Stimulated activated CD8-positive, alpha-beta memory T cell treated with anti-CD3 and anti-CD28 coated beads, Interleukin-15, amount 100 ng/mL, for 24 hours (primary cell): ENCODE results near the gene FAM193B.

Source experiments
- DNase-seq: peaks from one replicate; pipeline ENCODE4 v3.0.0-alpha.2; 2020; ENCODE audit warnings: low read depth

The FAM193B gene

GRCh38 chr5:177554474-177555111 lies at the start of gene FAM193B:
Gene FAM193B, minus strand, starts transcription at chr5:177554563. Its CDS starts 105 bp downstream, at chr5:177554458.
- peak; percentile 90 for DNase-seq

DNA sequence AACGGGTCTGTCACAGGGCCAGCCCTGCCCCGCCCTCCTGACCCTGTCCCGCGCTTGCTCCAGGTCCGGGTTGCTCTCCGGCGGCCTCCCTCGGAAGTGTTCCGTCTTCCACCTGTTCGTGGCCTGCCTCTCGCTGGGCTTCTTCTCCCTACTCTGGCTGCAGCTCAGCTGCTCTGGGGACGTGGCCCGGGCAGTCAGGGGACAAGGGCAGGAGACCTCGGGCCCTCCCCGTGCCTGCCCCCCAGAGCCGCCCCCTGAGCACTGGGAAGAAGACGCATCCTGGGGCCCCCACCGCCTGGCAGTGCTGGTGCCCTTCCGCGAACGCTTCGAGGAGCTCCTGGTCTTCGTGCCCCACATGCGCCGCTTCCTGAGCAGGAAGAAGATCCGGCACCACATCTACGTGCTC lies 49.8 kb upstream of the FAM193B start:
- DNase-seq, result no peak

- DNase-seq, result no peak
These were observed 49.3 kb upstream of the FAM193B start for GRCh38 chr5:177603631-177604030.

DNA sequence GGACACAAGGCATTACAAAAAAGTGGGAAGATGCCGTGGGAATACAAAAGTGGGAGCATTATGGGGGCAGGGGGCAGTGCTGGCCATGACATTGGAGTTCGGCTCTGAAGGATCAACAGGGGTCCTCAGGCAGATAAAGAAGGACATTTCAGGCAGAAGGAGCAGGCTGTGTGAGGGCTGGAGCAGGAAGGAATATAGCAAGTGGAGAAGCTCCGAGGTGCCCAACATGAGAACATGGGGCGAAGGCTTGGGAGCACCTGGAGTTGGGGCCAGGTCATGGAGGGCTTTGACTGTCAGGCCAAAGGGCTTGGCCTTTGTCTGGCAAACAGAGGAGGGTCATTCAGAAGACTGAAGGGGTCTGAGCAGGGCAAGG lies 48.1 kb upstream of the FAM193B start:
- no peak for DNase-seq

- DNase-seq, result no peak
These were observed 47.5 kb upstream of the FAM193B start for GRCh38 chr5:177601577-177602457.

DNA sequence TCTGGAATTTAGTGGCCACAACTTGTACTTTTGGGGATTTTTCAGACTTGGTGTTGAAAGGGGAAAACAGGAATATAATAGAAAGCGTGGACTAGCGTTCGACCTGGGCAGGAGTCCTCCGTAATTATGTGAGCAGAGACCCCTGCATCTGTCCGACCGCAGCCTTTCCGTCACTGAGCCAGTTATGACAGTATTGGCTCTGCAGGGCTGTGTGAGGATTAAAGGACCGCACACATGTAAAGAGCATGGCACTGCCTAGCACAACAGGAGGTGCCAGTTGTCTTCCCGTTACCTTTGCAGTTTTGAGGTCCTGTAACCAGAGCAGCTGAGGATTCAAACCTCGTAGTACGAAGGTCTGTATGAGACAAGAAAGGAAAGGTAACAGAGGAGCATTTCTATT lies 46.8 kb upstream of the FAM193B start:
- no peak for DNase-seq

DNA sequence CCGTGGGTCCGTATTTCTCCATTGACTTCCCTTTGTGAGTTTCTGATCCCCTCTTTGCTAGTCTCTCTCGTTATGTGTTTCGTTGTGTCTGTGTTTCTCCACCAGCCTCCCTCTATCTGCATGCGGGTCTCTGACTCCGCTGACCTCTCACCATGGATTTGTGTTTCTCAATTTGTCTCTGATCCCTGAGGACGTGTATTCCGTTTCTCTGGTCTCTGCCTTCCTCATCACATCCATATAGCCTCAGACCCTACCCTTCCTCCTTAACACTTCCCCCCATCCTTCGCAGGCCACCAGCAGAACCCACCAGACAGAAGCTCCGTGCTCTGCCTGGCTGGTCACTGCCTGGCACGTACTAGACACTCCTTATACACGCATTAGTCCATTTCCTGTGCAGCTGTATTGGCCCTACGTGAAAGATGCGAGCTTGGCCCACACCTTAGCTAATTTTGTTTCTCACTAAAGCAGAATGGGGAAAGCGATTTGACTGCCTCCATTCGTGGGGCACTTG lies 46.2 kb upstream of the FAM193B start:
- no peak for DNase-seq

DNA sequence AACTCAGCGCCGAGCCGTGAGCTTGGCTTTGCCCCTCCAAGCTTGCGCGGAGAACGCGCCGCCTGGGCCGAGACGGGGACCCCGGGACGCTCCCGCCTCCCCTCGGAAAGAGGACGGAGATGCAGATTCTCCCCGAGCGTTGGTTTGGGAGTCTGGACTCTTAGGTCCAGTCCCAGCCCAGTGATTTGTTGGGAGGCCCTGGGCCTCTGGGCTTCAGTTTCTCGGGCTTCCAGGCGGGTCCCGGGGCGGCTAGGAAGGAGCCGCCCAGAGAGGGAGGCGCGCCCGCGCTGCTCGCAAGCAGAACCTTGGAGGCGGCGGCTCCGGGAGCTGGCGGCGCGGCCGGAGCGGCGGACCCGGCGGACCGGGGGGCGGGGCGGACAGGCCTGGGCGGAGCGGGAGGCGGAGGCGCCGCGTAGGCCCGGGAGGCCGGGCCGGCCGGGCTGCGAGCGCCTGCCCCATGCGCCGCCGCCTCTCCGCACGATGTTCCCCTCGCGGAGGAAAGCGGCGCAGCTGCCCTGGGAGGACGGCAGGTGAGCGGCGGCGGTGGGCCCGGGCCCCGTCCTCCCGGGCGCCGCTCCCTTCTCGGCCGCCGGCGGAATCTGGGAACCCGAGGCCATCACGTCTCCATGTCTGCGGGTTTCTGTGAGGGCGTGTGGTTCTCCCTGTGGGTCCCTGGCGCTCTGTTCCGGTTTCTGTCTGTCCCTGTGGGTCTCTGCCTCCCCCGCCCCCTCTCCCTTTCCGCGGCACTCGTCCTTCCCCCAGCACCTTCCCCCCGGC lies 45.6 kb upstream of the FAM193B start, which contains the start of gene B4GALT7:
TSS of gene B4GALT7 (plus strand) at position 402 of the 777 bp plus-strand sequence. CDS start at position 481, 79 bp downstream.
- DNase-seq, result peak; percentile 76

GRCh38 chr5:177598477-177598876 lies 44.1 kb upstream of the FAM193B start:
- DNase-seq, result no peak

- no peak for DNase-seq
These were observed 42.4 kb upstream of the FAM193B start for GRCh38 chr5:177596775-177597238.

- DNase-seq, result no peak
These were observed 41.8 kb upstream of the FAM193B start for GRCh38 chr5:177595991-177596774.

DNA sequence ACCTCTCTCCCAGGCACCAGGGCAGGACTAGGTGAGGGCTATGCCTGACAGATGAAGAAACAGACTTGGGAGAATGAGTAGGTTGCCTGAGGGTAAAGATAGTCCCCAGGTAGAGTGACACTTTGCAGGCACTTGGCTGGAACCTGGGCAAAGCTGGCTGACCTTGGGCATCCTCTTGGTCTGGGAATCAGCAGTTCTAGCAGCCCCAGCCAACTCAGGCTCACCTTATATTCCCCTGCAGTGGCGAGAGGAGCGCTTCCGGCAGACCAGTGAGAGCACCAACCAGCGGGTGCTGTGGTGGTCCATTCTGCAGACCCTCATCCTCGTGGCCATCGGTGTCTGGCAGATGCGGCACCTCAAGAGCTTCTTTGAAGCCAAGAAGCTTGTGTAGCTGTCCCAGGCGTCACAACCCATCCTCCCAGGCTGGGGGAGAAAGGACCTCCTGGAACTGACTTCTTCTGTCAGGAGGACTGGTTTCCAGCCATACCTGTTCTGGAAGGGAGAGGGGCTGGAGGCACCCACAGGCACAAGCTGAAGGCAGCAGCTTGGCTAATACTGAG lies 40.7 kb upstream of the FAM193B start:
- no peak for DNase-seq

DNA sequence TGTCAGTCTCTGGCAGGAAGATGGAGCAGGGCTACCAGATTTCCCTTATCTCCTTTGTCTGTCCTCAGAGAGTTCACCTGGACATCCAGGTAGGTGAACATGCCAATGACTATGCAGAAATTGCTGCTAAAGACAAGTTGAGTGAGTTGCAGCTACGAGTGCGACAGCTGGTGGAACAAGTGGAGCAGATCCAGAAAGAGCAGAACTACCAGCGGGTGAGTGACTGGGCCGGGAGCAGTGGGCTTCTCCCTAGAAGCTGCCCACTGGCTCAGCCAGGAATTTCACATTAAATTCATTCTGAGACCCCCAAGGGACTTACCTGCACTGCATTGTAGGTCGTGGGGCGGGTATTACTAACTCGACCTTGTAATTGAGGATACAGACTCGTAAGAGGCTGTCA lies 39.7 kb upstream of the FAM193B start:
- DNase-seq, result no peak

DNA sequence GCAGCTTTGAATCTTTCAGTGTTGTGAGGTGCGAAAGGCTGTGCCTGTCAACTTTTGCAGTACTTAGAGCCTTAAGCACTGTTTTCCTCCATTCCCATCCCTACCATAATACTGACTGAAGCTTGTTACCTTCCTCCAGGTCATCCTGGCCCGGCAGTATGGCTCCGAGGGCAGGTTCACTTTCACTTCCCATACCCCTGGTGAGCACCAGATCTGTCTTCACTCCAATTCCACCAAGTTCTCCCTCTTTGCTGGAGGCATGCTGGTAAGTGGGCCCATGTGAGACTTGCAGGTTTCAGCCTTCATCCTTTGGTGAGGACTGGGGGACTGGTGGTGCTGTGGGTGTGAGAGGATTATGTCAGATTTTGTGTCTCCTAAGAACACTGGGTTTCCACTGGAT lies 39.1 kb upstream of the FAM193B start:
- no peak for DNase-seq

DNA sequence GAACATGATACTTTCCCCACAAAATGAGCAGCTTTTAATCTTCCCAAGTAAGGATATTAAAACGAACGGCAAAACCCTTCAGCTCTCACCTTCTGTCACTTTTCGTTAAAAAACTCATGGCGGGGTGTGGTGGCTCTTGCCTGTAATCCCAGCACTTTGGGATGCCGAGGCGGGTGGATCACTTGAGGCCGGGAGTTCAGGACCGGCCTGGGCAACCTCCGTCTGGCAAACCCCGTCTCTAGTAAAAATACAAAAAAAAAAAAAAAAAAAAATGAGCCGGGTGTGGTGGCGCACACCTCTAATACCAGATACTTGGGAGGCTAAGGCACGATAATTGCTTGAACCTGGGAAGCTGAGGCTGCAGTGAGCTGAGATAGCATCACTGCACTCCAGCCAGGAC lies 38.5 kb upstream of the FAM193B start:
- no peak for DNase-seq

GRCh38 chr5:177592010-177592834 lies 37.9 kb upstream of the FAM193B start, which contains the start of gene TMED9:
Gene TMED9, plus strand, starts transcription at chr5:177592203. Its CDS starts 12 bp downstream, at chr5:177592215.
- peak; percentile 72 for DNase-seq

DNA sequence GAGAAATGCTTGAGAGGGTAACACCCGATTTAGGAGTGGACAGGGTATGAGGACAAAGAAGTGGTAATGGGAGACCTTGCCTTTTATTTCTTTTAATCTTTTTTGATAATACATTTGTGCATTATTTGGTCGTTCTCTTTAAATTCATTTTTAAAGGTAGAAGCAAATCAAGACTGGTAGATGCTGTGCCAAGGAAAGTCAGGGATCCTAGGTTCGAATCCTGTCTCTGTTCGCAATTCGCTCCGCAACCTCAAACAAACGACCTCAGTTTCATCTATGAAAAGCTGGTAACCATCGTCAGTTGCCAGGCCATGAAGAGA lies 37.3 kb upstream of the FAM193B start:
- no peak for DNase-seq

- DNase-seq, result no peak
These were observed 36.0 kb upstream of the FAM193B start for GRCh38 chr5:177590406-177590805.

GRCh38 chr5:177588413-177588909 lies 34.1 kb upstream of the FAM193B start:
- no peak for DNase-seq

GRCh38 chr5:177578316-177578715 lies 24.0 kb upstream of the FAM193B start:
- DNase-seq, result no peak
